Measurements from ENCODE around the gene ZFYVE21. TPM values are rescaled to one million over a fixed set of nuclear protein-coding genes. Genes with fewer than 3 reads are reported as not detected.

ZFYVE21 gene
- total RNA-seq, 6 experiments from 2014 or later: 20.9 to 35.2 (median 27.6) TPM

- 88% methylated on average over 16 of the region's 53 CpGs for WGBS (ENCODE audit: insufficient coverage, low coverage, low lambda C conversion rate, missing lambda C conversion rate)
- H3K9me3 ChIP-seq: no peaks in the 10 kb centered on the region
- no peaks in the 10 kb centered on the region for H3K27me3 ChIP-seq
- no peak overlapping the region for H3K4me3 ChIP-seq
- ATAC-seq (no peak), DNase-seq (no peak)
- H3K4me1 ChIP-seq: peaks cover 0 to 32% (median 10%) of the 10 kb centered on the region in 4 donors
- intact Hi-C loops (cut with DNase I): no loop called here
- peaks cover 0 to 22% (median 0%) of the 10 kb centered on the region in 4 donors for H3K36me3 ChIP-seq
- no peak overlapping the region for H3K27ac ChIP-seq
- TF ChIP-seq POLR2A (IDR thresholded peaks at IDR 0.05): no peak
- no peak for TF ChIP-seq CTCF (IDR thresholded peaks at IDR 0.05)
Observed at GRCh38 chr14:103727313-103727980, 11.8 kb downstream of the ZFYVE21 start.

GRCh38 chr14:103728141-103728540, 12.5 kb downstream of the ZFYVE21 start:
- no peak for ATAC-seq
- Histone ChIP-seq H3K4me1 (peaks cover 0 to 25% (median 8%) of the 10 kb centered on the region in 4 donors), H3K27me3 (no peaks in the 10 kb centered on the region), H3K4me3 (no peak overlapping the region), H3K9me3 (no peaks in the 10 kb centered on the region), H3K27ac (no peak overlapping the region), H3K36me3 (peaks cover 0 to 28% (median 0%) of the 10 kb centered on the region in 4 donors)
- WGBS (ENCODE audit: insufficient coverage, low coverage, low lambda C conversion rate, missing lambda C conversion rate): 100% methylated on average over 3 of the region's 19 CpGs
- DNase-seq: no peak
- no peak for TF ChIP-seq POLR2A (IDR thresholded peaks at IDR 0.05)
- no peak for TF ChIP-seq CTCF (IDR thresholded peaks at IDR 0.05)
- intact Hi-C loops (cut with DNase I): no loop called here

GRCh38 chr14:103728721-103729120, 13.1 kb downstream of the ZFYVE21 start:
- DNase-seq (no peak), ATAC-seq (no peak)
- intact Hi-C loops (cut with DNase I): no loop called here
- Histone ChIP-seq H3K27me3 (no peaks in the 10 kb centered on the region), H3K9me3 (no peaks in the 10 kb centered on the region), H3K4me1 (peaks cover 0 to 20% (median 6%) of the 10 kb centered on the region in 4 donors), H3K36me3 (peaks cover 0 to 34% (median 0%) of the 10 kb centered on the region in 4 donors), H3K27ac (no peak overlapping the region), H3K4me3 (no peak overlapping the region)
- TF ChIP-seq CTCF (IDR thresholded peaks at IDR 0.05) (no peak), POLR2A (IDR thresholded peaks at IDR 0.05) (no peak)
- 46% methylated on average over 9 of the region's 12 CpGs for WGBS (ENCODE audit: insufficient coverage, low coverage, low lambda C conversion rate, missing lambda C conversion rate)

GRCh38 chr14:103729496-103730448, 14.2 kb downstream of the ZFYVE21 start:
- intact Hi-C loops (cut with DNase I): no loop called here
- 82% methylated on average over 19 of the region's 24 CpGs for WGBS (ENCODE audit: insufficient coverage, low coverage, low lambda C conversion rate, missing lambda C conversion rate)
- DNase-seq: no peak
- ATAC-seq: peak in 2 of 4 donors; percentile 1 to 7
- no peaks in the 10 kb centered on the region for H3K27me3 ChIP-seq
- H3K4me1 ChIP-seq: peaks cover 0 to 19% (median 6%) of the 10 kb centered on the region in 4 donors
- no peak overlapping the region for H3K4me3 ChIP-seq
- no peaks in the 10 kb centered on the region for H3K9me3 ChIP-seq
- TF ChIP-seq POLR2A (IDR thresholded peaks at IDR 0.05): no peak
- TF ChIP-seq CTCF (IDR thresholded peaks at IDR 0.05): no peak
- H3K36me3 ChIP-seq: peaks cover 0 to 38% (median 2%) of the 10 kb centered on the region in 4 donors
- peak overlapping the region in 2 of 3 donors; percentile 3 to 24 for H3K27ac ChIP-seq
